Measurements from ENCODE around the gene FXYD6. TPM values are rescaled to one million over a fixed set of nuclear protein-coding genes. Genes with fewer than 3 reads are reported as not detected.

Gene FXYD6
- total and polyA plus RNA-seq, 9 of the 15 experiments (the other 6 are each of a cell fraction or from before 2014, with no cell fraction given), result 0.07 to 0.35 TPM; not detected in 7

DNA sequence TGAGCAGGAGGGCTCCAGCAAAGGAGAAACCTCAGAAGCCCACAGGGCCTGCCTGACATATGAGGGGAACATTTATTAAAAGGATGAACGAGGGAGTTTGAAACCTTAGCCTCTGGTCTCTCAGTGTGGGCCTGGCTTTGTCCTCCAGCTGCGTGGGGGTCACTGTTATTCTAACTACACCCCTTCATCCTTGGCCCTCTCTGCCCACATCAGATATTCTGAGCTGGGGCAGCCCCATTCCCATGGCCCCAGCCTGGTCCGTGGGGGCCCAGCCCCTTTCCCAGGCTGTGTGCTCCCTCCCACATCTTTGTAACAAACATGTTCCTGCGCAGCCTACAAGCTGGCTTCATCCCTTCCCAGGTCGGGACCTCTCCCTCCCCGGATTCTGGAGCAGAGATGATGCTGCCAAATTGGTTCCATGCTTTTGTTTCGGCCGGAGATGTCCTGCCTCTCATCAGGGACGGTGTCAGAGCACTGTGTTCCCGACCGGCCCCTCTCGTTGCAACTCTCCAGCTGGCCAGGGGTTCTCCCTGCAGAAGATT lies 4.0 kb downstream of the FXYD6 start:
- no peaks in the 10 kb centered on the region for H3K36me3 ChIP-seq (ENCODE audit: control insufficient read depth, insufficient read depth, low read length)
- peaks cover 13% of the 10 kb centered on the region for H4K20me1 ChIP-seq (replicated peaks; ENCODE audit: control insufficient read depth, insufficient read depth, low read length)
- H3K4me1 ChIP-seq (replicated peaks in 1 of 2; ENCODE audit: control insufficient read depth in 2 of 2, insufficient read depth in 2 of 2, low read length in 2 of 2), result peaks cover 0 to 11% of the 10 kb centered on the region in 2 experiments; a peak in 2 of 5 replicates
- H3K4me3 ChIP-seq, result no peak overlapping the region
- no peaks in the 10 kb centered on the region for H3K79me2 ChIP-seq (ENCODE audit: control insufficient read depth, insufficient read depth, low read length)
- no peak overlapping the region for H3K9ac ChIP-seq (ENCODE audit: insufficient read depth in 1 of 2, low read depth in 2 of 2, low read length in 2 of 2)
- TF ChIP-seq PPARD (CRISPR knock-in tag; IDR thresholded peaks at IDR 0.05) (no peak), NFYB (IDR thresholded peaks at IDR 0.05; ENCODE audit: extremely low read depth, insufficient read length) (no peak), TCF7L2 (IDR thresholded peaks at IDR 0.05; ENCODE audit: low read depth, low read length) (no peak), FIP1L1 (IDR thresholded peaks at IDR 0.05; ENCODE audit: low read depth, low read length, poor library complexity, severe bottlenecking) (no peak)
- TF ChIP-seq, protein P1, sequence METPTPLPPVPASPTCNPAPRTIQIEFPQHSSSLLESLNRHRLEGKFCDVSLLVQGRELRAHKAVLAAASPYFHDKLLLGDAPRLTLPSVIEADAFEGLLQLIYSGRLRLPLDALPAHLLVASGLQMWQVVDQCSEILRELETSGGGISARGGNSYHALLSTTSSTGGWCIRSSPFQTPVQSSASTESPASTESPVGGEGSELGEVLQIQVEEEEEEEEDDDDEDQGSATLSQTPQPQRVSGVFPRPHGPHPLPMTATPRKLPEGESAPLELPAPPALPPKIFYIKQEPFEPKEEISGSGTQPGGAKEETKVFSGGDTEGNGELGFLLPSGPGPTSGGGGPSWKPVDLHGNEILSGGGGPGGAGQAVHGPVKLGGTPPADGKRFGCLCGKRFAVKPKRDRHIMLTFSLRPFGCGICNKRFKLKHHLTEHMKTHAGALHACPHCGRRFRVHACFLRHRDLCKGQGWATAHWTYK (CRISPR knock-in tag; IDR thresholded peaks at IDR 0.05), result no peak
- H3K27ac ChIP-seq (ENCODE audit: extremely low read depth, low read depth, low read length), result no peak overlapping the region
- no peaks in the 10 kb centered on the region for H3K9me3 ChIP-seq (replicated peaks; ENCODE audit: control insufficient read depth, insufficient read depth, low read depth, low read length)
- in situ Hi-C loops (cut with MboI), result no loop called here
- no peak overlapping the region for H3K4me2 ChIP-seq (ENCODE audit: insufficient read depth, low read length)
- POLR2A ChIA-PET, result interaction anchor here (1.2 to 2.1 kb wide), 2 partner anchors 10 to 12 kb away, joined by 4 to 7 read pairs; no protein-coding TSS in a partner anchor
- DNase-seq (ENCODE audit: extremely low read depth in 1 of 4, low spot score in 3 of 4) (no peak), FAIRE-seq (no peak), ATAC-seq (no peak)
- WGBS (ENCODE audit: insufficient coverage, low coverage, missing lambda C conversion rate), result 1% methylated on average over 12 of the region's 12 CpGs
- intact Hi-C loops (cut with micrococcal nuclease), result no loop called here
- peaks cover 63 to 97% of the 10 kb centered on the region in 2 experiments for H3K27me3 ChIP-seq (ENCODE audit: control insufficient read depth in 2 of 2, insufficient read depth in 2 of 2, low read length in 2 of 2)
- CTCF ChIA-PET (ENCODE audit: low intra/inter-chr PET ratio), result no interaction called here
- no peaks in the 10 kb centered on the region for H3K9me1 ChIP-seq (ENCODE audit: control insufficient read depth, insufficient read depth, low read length)
- BruUV-seq (replicated peaks), result no TSS peak
- no peak overlapping the region for H2AFZ ChIP-seq (ENCODE audit: low read depth, low read length)

Data from K562 (cell line).